Measurements from ENCODE around the gene MTURN. TPM values are rescaled to one million over a fixed set of nuclear protein-coding genes. Genes with fewer than 3 reads are reported as not detected.

Gene MTURN
- polyA plus RNA-seq, 1 donor (not counting 4 experiments of a cell fraction or from before 2014, with no cell fraction given): 10.8 TPM

- Histone ChIP-seq H4K20me1 (ENCODE audit: control insufficient read depth, extremely low read depth, insufficient read depth, low read length) (no peaks in the 10 kb centered on the region), H3K9me1 (ENCODE audit: control insufficient read depth, extremely low read depth, insufficient read depth, low read length) (no peaks in the 10 kb centered on the region), H3K4me3 (ENCODE audit: control insufficient read depth in 2 of 3, extremely low read depth in 1 of 3, insufficient read depth in 2 of 3, low read depth in 1 of 3, low read length in 3 of 3) (no peak overlapping the region), H3K9ac (ENCODE audit: control insufficient read depth, extremely low read depth, insufficient read depth, low read length) (no peak overlapping the region), H2AFZ (ENCODE audit: control insufficient read depth, low read length) (no peak overlapping the region), H3K36me3 (ENCODE audit: control insufficient read depth in 2 of 2, extremely low read depth in 1 of 2, insufficient read depth in 2 of 2, low read length in 2 of 2) (no peaks in the 10 kb centered on the region), H3K79me2 (ENCODE audit: control insufficient read depth, insufficient read depth, low read length) (no peaks in the 10 kb centered on the region), H3K4me2 (ENCODE audit: control insufficient read depth, extremely low read depth, insufficient read depth, low read depth, low read length) (no peak overlapping the region), H3K4me1 (ENCODE audit: control insufficient read depth, extremely low read depth, insufficient read depth, low read length) (peaks cover 8% of the 10 kb centered on the region), H3K27me3 (ENCODE audit: control insufficient read depth, extremely low read depth, insufficient read depth, low read length) (no peaks in the 10 kb centered on the region), H3K9me3 (ENCODE audit: control insufficient read depth, low read depth, low read length) (no peaks in the 10 kb centered on the region), H3K27ac (ENCODE audit: control insufficient read depth, insufficient read depth, low read length) (no peak overlapping the region)
- FAIRE-seq (no peak), DNase-seq (ENCODE audit: low read depth, low spot score) (no peak)
- no peak for TF ChIP-seq EZH2 (IDR thresholded peaks at IDR 0.05; ENCODE audit: low read length)
- TF ChIP-seq CTCF (optimal IDR thresholded peaks at IDR 0.05 in 1 of 3, IDR thresholded peaks at IDR 0.05 in 1 of 3, conservative IDR thresholded peaks at IDR 0.05 in 1 of 3; ENCODE audit: extremely low read depth in 1 of 3, insufficient read depth in 2 of 3, low read length in 3 of 3): no peak
- dilution Hi-C loops (cut with MboI; ENCODE audit: extremely low pct_ligation_motif_present, low sequenced_read_pairs): no loop called here
Measured at GRCh38 chr7:30181736-30182522, 47.1 kb downstream of the MTURN start.

GRCh38 chr7:30182814-30183213 lies 48.0 kb downstream of the MTURN start:
- Histone ChIP-seq H3K27me3 (ENCODE audit: control insufficient read depth, extremely low read depth, insufficient read depth, low read length) (no peaks in the 10 kb centered on the region), H4K20me1 (ENCODE audit: control insufficient read depth, extremely low read depth, insufficient read depth, low read length) (no peaks in the 10 kb centered on the region), H3K4me3 (ENCODE audit: control insufficient read depth in 2 of 3, extremely low read depth in 1 of 3, insufficient read depth in 2 of 3, low read depth in 1 of 3, low read length in 3 of 3) (no peak overlapping the region), H3K27ac (ENCODE audit: control insufficient read depth, insufficient read depth, low read length) (no peak overlapping the region), H3K36me3 (ENCODE audit: control insufficient read depth in 2 of 2, extremely low read depth in 1 of 2, insufficient read depth in 2 of 2, low read length in 2 of 2) (no peaks in the 10 kb centered on the region), H2AFZ (ENCODE audit: control insufficient read depth, low read length) (no peak overlapping the region), H3K4me1 (ENCODE audit: control insufficient read depth, extremely low read depth, insufficient read depth, low read length) (peaks cover 8% of the 10 kb centered on the region), H3K9me3 (ENCODE audit: control insufficient read depth, low read depth, low read length) (no peaks in the 10 kb centered on the region), H3K9ac (ENCODE audit: control insufficient read depth, extremely low read depth, insufficient read depth, low read length) (no peak overlapping the region), H3K79me2 (ENCODE audit: control insufficient read depth, insufficient read depth, low read length) (no peaks in the 10 kb centered on the region), H3K4me2 (ENCODE audit: control insufficient read depth, extremely low read depth, insufficient read depth, low read depth, low read length) (no peak overlapping the region), H3K9me1 (ENCODE audit: control insufficient read depth, extremely low read depth, insufficient read depth, low read length) (no peaks in the 10 kb centered on the region)
- FAIRE-seq (no peak), DNase-seq (ENCODE audit: low read depth, low spot score) (no peak)
- no peak for TF ChIP-seq CTCF (optimal IDR thresholded peaks at IDR 0.05 in 1 of 3, IDR thresholded peaks at IDR 0.05 in 1 of 3, conservative IDR thresholded peaks at IDR 0.05 in 1 of 3; ENCODE audit: extremely low read depth in 1 of 3, insufficient read depth in 2 of 3, low read length in 3 of 3)
- no peak for TF ChIP-seq EZH2 (IDR thresholded peaks at IDR 0.05; ENCODE audit: low read length)
- dilution Hi-C loops (cut with MboI; ENCODE audit: extremely low pct_ligation_motif_present, low sequenced_read_pairs): no loop called here
